Measurements from ENCODE around the gene ADAM17.

DNA sequence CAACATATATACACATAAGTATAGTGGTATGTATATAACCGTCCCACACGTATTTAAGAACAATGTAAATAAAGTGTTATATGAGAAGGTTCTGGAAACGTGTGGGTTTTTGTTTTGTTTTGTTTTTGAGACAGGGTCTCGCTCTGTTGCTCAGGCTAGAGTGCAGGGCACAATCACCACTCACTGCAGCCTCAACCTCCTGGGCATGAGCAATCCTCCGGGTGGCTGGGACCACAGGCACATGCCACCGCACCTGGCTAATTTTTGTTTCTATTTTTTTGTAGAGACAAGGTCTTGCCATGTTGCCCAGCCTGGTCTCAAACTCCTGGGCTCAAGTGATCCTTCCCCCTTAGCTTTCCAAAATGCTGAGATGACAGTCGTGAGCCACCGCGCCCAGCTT, 6.2 kb downstream of the ADAM17 start:
- TF ChIP-seq, protein P1, sequence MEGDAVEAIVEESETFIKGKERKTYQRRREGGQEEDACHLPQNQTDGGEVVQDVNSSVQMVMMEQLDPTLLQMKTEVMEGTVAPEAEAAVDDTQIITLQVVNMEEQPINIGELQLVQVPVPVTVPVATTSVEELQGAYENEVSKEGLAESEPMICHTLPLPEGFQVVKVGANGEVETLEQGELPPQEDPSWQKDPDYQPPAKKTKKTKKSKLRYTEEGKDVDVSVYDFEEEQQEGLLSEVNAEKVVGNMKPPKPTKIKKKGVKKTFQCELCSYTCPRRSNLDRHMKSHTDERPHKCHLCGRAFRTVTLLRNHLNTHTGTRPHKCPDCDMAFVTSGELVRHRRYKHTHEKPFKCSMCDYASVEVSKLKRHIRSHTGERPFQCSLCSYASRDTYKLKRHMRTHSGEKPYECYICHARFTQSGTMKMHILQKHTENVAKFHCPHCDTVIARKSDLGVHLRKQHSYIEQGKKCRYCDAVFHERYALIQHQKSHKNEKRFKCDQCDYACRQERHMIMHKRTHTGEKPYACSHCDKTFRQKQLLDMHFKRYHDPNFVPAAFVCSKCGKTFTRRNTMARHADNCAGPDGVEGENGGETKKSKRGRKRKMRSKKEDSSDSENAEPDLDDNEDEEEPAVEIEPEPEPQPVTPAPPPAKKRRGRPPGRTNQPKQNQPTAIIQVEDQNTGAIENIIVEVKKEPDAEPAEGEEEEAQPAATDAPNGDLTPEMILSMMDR (IDR thresholded peaks at IDR 0.05; ENCODE audit: poor library complexity, severe bottlenecking), result no peak
- TF ChIP-seq, protein P2, sequence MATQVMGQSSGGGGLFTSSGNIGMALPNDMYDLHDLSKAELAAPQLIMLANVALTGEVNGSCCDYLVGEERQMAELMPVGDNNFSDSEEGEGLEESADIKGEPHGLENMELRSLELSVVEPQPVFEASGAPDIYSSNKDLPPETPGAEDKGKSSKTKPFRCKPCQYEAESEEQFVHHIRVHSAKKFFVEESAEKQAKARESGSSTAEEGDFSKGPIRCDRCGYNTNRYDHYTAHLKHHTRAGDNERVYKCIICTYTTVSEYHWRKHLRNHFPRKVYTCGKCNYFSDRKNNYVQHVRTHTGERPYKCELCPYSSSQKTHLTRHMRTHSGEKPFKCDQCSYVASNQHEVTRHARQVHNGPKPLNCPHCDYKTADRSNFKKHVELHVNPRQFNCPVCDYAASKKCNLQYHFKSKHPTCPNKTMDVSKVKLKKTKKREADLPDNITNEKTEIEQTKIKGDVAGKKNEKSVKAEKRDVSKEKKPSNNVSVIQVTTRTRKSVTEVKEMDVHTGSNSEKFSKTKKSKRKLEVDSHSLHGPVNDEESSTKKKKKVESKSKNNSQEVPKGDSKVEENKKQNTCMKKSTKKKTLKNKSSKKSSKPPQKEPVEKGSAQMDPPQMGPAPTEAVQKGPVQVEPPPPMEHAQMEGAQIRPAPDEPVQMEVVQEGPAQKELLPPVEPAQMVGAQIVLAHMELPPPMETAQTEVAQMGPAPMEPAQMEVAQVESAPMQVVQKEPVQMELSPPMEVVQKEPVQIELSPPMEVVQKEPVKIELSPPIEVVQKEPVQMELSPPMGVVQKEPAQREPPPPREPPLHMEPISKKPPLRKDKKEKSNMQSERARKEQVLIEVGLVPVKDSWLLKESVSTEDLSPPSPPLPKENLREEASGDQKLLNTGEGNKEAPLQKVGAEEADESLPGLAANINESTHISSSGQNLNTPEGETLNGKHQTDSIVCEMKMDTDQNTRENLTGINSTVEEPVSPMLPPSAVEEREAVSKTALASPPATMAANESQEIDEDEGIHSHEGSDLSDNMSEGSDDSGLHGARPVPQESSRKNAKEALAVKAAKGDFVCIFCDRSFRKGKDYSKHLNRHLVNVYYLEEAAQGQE (IDR thresholded peaks at IDR 0.05; ENCODE audit: borderline replicate concordance), result no peak
- TF ChIP-seq POLR2AphosphoS5 (IDR thresholded peaks at IDR 0.05) (no peak), SMC3 (conservative IDR thresholded peaks at IDR 0.05; ENCODE audit: poor library complexity) (no peak), EZH2 (IDR thresholded peaks at IDR 0.05; ENCODE audit: borderline replicate concordance, insufficient read depth, low read length, poor library complexity, severe bottlenecking) (no peak), RAD21 (conservative IDR thresholded peaks at IDR 0.05) (no peak), TAF1 (IDR thresholded peaks at IDR 0.05; ENCODE audit: low read depth) (no peak), EP300 (conservative IDR thresholded peaks at IDR 0.05; ENCODE audit: poor library complexity, severe bottlenecking) (no peak), MXI1 (conservative IDR thresholded peaks at IDR 0.05; ENCODE audit: poor library complexity, severe bottlenecking) (no peak)
